Measurements from ENCODE around the gene TRAF7.
"Not testable (repeated sequence)": the region's sequence is repeated elsewhere in the genome, so short reads cannot be mapped to it uniquely, and the experiment has no call there.

DNA sequence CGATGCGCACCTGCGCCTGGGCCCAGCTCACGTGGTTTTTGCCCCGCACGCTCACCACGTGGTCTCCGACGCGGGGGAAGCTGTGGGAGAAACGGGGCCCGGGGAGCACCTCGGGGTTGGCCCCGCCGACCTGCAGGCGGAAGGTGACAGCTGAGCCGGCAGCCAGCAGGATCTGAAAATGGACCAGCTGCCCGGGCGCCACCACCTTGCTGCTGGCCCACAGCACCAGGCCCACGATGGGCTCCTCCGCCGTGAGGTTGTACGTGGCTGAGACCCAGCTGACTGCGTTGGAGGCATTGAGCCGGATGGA, 46.4 kb upstream of the TRAF7 start:
- TF ChIP-seq, protein P1, sequence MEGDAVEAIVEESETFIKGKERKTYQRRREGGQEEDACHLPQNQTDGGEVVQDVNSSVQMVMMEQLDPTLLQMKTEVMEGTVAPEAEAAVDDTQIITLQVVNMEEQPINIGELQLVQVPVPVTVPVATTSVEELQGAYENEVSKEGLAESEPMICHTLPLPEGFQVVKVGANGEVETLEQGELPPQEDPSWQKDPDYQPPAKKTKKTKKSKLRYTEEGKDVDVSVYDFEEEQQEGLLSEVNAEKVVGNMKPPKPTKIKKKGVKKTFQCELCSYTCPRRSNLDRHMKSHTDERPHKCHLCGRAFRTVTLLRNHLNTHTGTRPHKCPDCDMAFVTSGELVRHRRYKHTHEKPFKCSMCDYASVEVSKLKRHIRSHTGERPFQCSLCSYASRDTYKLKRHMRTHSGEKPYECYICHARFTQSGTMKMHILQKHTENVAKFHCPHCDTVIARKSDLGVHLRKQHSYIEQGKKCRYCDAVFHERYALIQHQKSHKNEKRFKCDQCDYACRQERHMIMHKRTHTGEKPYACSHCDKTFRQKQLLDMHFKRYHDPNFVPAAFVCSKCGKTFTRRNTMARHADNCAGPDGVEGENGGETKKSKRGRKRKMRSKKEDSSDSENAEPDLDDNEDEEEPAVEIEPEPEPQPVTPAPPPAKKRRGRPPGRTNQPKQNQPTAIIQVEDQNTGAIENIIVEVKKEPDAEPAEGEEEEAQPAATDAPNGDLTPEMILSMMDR (IDR thresholded peaks at IDR 0.05): not testable (repeated sequence)
- TF ChIP-seq EP300, POLR2A (IDR thresholded peaks at IDR 0.05): not testable (repeated sequence)

All from ovary (tissue), 3 donors.